Naive thymus-derived CD8-positive, alpha-beta T cell (primary cell): Measurements from ENCODE around the gene SPATA31C1. TPM values are rescaled to one million over a fixed set of nuclear protein-coding genes. Genes with fewer than 3 reads are reported as not detected.
"Not testable (repeated sequence)": the region's sequence is repeated elsewhere in the genome, so short reads cannot be mapped to it uniquely, and the experiment has no call there.

Experiments
- ATAC-seq, 2 donors: fragments of 150-1000 bp; cut with Tn5 transposase in 1 of 2; sonication (Bioruptor Pico), chemical (Tn5 transposase) in 1 of 2; 1 replicate in 1 of 2; 2 replicates in 1 of 2; pipeline ENCODE4 v1.10.0; 2021; ENCODE audit warnings: mild to moderate bottlenecking in 2 of 2, moderate library complexity in 2 of 2
- POLR2A ChIA-PET: fragments of 350-600 bp; sonication (Branson Sonifier 250); formaldehyde crosslinking; loops from one replicate; lab custom pipeline; 2021; ENCODE audit warnings: antibody characterized with exemption; lab: Charles Lee
- DNase-seq, 10 donors: peaks; one replicate each; pipeline versions ENCODE4 v3.0.0 to v3.0.0-alpha.2; 2020 to 2022
- H3K27ac Mint-ChIP-seq, 10 donors: one replicate each; pipeline ENCODE4 v1.8.0; 2020 to 2022; ENCODE audit warnings: mild to moderate bottlenecking in 10 of 10, mixed read lengths in 10 of 10, moderate library complexity in 4 of 10, inconsistent platforms in 1 of 10
- H3K27me3 Mint-ChIP-seq, 5 donors: one replicate each; pipeline ENCODE4 v1.8.0; 2021 to 2022; ENCODE audit warnings: mixed read lengths in 5 of 5
- H3K36me3 Mint-ChIP-seq, 3 donors: one replicate each; pipeline ENCODE4 v1.8.0; 2020 to 2022; ENCODE audit warnings: mixed read lengths in 3 of 3, mild to moderate bottlenecking in 2 of 3, inconsistent platforms in 1 of 3
- H3K4me1 Mint-ChIP-seq, 4 donors: one replicate each; pipeline ENCODE4 v1.8.0; 2021 to 2022; ENCODE audit warnings: mixed read lengths in 4 of 4
- H3K4me3 Mint-ChIP-seq, 10 donors: one replicate each; pipeline ENCODE4 v1.8.0; 2020 to 2022; ENCODE audit warnings: mild to moderate bottlenecking in 10 of 10, mixed read lengths in 10 of 10, moderate library complexity in 6 of 10, inconsistent platforms in 1 of 10
- H3K9me3 Mint-ChIP-seq, 9 donors: one replicate each; pipeline ENCODE4 v1.8.0; 2020 to 2022; ENCODE audit warnings: mixed read lengths in 9 of 9, mild to moderate bottlenecking in 3 of 9, inconsistent platforms in 1 of 9, moderate library complexity in 1 of 9
- polyA plus RNA-seq, 3 donors: library from polyadenylated mRNA; unstranded; fragments of 300-500 nt; fragmentation: Illumina TruSeq; gene quantifications; one replicate each; pipeline ENCODE4 v1.2.3, GENCODE V29; 2021
- total RNA-seq, 8 experiments: library from RNA in 2 of 8; stranded (reverse) in 2 of 8; gene quantifications; one replicate each; pipeline ENCODE4 v1.2.3 and lab custom pipeline; 2021 to 2026

SPATA31C1 gene
- total and polyA plus RNA-seq, 5 experiments from 2014 or later = not detected

DNA sequence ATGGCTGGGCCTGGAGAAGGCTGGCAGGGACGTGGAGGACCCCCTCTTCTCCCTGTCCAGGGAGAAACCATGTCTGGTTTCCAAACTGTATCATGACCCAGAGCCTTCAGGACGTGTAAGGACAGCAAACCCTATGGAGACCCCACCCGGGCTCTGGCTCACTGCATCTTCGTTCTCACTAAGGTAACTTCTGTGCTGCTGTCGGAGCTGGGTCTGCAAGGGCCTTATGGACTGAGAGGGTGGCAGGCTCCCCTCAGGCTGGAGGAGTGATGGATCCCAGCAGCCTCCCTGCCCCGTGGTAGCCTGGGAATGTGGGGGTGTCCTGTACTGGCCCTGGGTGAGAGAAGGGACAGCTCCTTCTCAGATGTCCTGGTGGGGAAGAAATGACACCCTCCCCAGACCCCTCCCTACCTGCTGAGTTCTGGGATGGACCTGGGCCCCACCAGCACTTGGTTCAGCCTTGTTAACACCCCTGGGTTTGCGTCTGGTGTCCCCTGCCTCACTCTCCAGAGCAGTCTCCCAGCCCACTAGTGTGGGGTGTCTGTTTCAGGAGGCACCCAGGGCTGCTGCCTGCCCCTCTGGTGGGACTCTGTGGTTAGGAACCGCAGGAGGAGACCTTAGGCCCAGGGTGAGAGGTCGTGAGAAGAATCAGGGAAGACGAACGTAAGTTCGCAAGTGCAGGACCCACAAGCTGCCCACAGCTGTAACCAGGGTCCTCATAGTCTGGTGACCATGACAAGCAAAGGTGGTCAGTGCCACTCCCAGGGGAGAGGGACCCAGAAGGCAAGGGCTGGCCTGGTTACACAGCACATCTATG is 28.5 kb upstream of the SPATA31C1 start:
- Mint-ChIP-seq H3K27me3 (peaks cover 0 to 11% (median 0%) of the 10 kb centered on the region in 5 donors), H3K36me3 (peaks cover 0 to 4% (median 0%) of the 10 kb centered on the region in 3 donors), H3K4me3 (no peak overlapping the region), H3K9me3 (peaks cover 0 to 12% (median under 1%) of the 10 kb centered on the region in 9 donors), H3K27ac (no peak overlapping the region), H3K4me1 (no peaks in the 10 kb centered on the region)
- DNase-seq (no peak), ATAC-seq (no peak)
- POLR2A ChIA-PET = no interaction called here

DNA sequence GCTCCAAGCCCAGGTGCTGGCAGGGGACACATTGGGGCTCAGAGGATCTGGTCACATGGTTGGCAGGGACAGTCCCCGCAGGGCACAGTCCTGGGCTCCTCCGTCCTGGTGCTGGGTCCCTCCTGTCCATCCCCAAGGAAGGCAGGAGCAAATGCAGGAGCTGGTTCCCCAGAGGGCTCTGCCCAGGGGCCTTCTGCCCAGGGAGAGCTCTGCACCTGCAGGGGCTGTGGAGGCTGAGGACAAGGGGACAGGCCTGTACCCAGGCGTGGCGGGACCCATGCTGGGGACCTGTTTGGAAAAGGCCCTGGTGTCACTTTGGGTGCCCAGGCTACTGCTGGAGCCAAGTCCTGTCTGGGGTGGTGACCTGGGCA is 27.9 kb upstream of the SPATA31C1 start:
- H3K27me3 Mint-ChIP-seq = peaks cover 0 to 9% (median 2%) of the 10 kb centered on the region in 5 donors
- ATAC-seq (no peak), DNase-seq (no peak)
- no peak overlapping the region for H3K27ac Mint-ChIP-seq
- H3K36me3 Mint-ChIP-seq = peaks cover 0 to 7% (median 0%) of the 10 kb centered on the region in 3 donors
- POLR2A ChIA-PET = no interaction called here
- no peak overlapping the region for H3K4me3 Mint-ChIP-seq
- H3K9me3 Mint-ChIP-seq = peaks cover 0 to 12% (median 2%) of the 10 kb centered on the region in 9 donors
- no peaks in the 10 kb centered on the region for H3K4me1 Mint-ChIP-seq

DNA sequence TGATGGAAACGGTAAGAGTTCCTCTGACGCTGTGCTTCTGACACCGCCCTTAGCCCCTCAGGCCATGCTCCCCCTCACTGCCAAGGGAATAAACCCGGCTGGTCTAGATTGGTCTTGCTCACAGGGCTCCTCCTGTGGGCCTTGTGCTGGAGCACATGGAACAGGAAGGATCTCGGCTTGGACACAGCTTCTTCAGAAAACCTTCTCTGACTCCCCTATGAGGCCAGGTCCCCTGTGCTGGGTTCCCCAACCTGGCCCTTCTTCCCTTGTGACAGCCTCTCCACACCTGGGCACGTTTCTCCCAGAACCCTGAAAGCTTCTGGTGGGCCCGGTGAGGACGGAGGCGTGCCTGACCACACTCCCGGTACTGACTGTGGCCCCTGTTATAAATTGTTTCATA is 26.9 kb upstream of the SPATA31C1 start:
- Mint-ChIP-seq H3K4me1 (no peaks in the 10 kb centered on the region), H3K9me3 (peaks cover 0 to 12% (median 2%) of the 10 kb centered on the region in 9 donors), H3K27me3 (peaks cover 0 to 9% (median 4%) of the 10 kb centered on the region in 5 donors), H3K36me3 (peaks cover 0 to 10% (median 0%) of the 10 kb centered on the region in 3 donors), H3K4me3 (no peak overlapping the region), H3K27ac (no peak overlapping the region)
- POLR2A ChIA-PET = no interaction called here
- no peak for ATAC-seq
- no peak for DNase-seq

DNA sequence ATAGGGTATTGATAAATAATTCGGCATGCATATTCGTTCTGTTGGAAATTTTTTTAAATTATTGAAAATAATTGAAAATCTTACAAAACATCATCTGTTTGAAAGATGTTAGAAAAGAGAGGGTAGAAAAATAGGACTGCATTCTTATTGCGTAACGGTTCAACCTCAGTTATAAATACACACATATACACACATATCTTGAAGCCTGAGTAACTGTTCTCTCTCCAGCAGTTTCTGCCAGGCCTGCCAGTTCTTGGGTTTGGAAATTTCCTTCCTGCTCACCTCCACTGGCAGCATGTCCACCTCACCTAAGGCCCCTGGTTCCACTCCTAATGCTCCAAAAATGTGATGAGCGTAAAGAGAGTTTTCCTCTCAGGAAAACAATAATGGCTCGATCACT is 26.0 kb upstream of the SPATA31C1 start:
- POLR2A ChIA-PET = no interaction called here
- Mint-ChIP-seq H3K27me3 (peaks cover 3 to 15% (median 8%) of the 10 kb centered on the region in 5 donors), H3K27ac (no peak overlapping the region), H3K4me1 (no peaks in the 10 kb centered on the region), H3K4me3 (no peak overlapping the region), H3K9me3 (peaks cover 0 to 12% (median 2%) of the 10 kb centered on the region in 9 donors), H3K36me3 (peaks cover 0 to 10% (median 0%) of the 10 kb centered on the region in 3 donors)
- DNase-seq (no peak), ATAC-seq (no peak)

DNA sequence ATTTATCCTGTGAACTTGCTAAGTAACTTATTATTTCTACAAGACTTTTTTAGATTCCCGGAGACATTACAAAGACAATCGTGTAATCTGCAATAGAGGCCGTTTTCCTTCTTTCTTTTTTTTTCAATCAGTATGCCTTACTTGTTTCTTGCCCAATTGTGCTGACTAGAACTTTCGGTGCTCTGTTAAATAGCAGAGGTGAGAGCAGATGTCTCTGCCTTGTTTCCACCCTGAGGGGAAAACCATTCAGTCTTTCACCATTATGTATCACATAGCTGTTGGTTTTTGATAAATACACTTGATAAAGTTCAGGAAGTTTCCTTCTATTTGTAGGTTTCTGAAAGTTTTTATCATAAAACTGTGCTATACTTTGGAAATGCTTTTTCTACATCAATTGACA is 24.8 kb upstream of the SPATA31C1 start:
- Mint-ChIP-seq H3K27me3 (peaks cover 5 to 17% (median 11%) of the 10 kb centered on the region in 5 donors), H3K27ac (no peak overlapping the region), H3K9me3 (peaks cover 2 to 19% (median 7%) of the 10 kb centered on the region in 9 donors), H3K4me3 (no peak overlapping the region), H3K4me1 (no peaks in the 10 kb centered on the region), H3K36me3 (peaks cover 0 to 20% (median 0%) of the 10 kb centered on the region in 3 donors)
- DNase-seq (no peak), ATAC-seq (no peak)
- POLR2A ChIA-PET = no interaction called here

DNA sequence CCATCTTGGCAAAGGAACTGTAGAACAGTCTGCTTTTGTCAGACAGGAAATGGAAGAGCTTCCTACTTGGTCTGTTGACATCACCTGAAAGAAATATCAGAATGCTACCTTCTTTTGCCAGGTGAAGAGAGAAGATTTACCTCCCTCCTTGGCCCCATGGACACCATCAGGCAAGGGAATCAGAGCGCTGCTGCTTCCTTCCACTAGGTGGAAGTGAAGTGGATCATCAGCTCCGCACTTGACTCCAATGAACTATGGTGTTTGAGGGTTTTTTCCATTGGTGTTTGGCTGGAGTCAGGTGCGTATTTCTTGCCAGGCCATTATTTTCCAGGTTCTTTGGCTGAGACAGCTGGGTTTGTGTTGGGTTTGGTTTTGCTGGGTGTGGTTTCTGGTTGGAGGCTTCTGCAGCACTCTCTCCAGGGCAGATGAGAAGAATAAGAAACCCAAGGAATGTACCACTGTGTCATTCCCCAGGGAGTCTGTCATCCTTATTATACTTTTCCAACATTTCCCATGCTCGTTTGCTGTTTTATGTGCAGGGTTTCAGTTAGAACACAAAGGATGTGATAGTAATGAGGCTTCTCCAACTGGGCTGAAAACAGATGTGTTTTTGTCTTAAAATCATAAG is 22.6 kb upstream of the SPATA31C1 start:
- no peak for DNase-seq
- ATAC-seq = no peak
- Mint-ChIP-seq H3K27ac (no peak overlapping the region), H3K9me3 (peaks cover 2 to 28% (median 12%) of the 10 kb centered on the region in 9 donors), H3K27me3 (peaks cover 7 to 37% (median 20%) of the 10 kb centered on the region in 5 donors), H3K4me1 (no peaks in the 10 kb centered on the region), H3K36me3 (peaks cover 0 to 24% (median 0%) of the 10 kb centered on the region in 3 donors), H3K4me3 (no peak overlapping the region)
- POLR2A ChIA-PET = no interaction called here

DNA sequence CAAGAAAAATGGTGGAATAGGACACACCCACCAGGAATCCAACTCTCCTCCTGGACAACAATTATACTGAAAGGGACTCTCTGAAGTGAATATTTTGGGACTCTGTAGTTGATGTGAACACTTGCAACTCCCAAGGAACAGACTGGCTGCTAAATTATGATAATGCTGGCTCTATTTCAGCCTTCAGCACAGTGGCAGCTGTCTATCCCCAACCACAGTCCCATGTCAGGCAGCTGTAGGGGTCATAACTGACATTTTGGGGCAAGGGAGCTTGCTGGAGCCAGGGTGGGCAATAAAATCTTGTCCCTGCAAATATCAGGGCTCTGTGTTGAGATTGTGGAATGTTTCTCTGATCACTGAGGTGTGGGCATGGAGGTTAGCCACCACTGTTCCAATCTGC is 20.9 kb upstream of the SPATA31C1 start:
- Mint-ChIP-seq H3K27ac (no peak overlapping the region), H3K27me3 (peaks cover 7 to 37% (median 24%) of the 10 kb centered on the region in 5 donors)
- POLR2A ChIA-PET = no interaction called here

DNA sequence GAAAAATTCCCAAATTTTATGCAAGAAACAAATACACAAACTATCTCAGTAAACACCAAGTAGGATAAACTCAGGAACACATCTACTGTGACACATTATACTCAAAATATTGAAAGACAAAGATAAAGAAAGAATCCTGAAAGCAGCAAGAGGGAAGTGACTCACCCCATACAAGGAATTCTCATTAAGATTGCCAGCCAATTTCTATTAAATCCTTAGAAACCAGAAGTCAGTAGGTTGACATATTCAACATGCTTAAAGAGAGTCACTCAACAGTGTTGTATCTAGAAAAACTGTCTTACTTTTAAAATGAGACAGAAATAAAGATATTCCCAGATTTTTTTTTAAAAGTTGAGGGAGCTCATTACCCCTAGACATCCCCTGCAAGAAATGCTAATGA is 19.6 kb upstream of the SPATA31C1 start:
- Mint-ChIP-seq H3K9me3 (peaks cover 4 to 58% (median 24%) of the 10 kb centered on the region in 9 donors), H3K4me1 (no peaks in the 10 kb centered on the region)

More for the DNA sequence above, 20.9 kb upstream of the SPATA31C1 start:
- Mint-ChIP-seq H3K4me3 (no peak overlapping the region), H3K9me3 (peaks cover 4 to 46% (median 20%) of the 10 kb centered on the region in 9 donors), H3K36me3 (peaks cover 0 to 33% (median 0%) of the 10 kb centered on the region in 3 donors), H3K4me1 (no peaks in the 10 kb centered on the region)
- no peak for ATAC-seq
- DNase-seq = no peak

DNA sequence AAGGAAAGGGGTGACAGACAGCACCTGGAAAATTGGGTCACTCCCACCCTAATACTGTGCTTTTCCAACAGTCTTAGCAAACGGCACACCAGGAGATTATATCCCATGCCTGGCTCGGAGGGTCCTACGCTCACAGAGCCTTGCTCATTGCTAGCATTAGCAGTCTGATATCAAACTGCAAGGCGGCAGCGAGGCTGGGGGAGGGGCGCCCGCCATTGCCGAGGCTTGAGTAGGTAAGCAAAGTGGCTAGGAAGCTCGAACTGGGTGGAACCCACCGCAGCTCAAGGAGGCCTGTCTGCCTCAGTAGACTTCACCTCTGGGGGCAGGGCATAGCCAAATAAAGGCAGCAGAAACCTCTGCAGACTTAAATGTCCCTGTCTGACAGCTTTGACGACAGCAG is 15.4 kb upstream of the SPATA31C1 start:
- Mint-ChIP-seq H3K36me3 (peaks cover 4 to 33% (median 4%) of the 10 kb centered on the region in 3 donors), H3K27me3 (peaks cover 5 to 54% (median 24%) of the 10 kb centered on the region in 5 donors), H3K9me3 (peaks cover 6 to 71% (median 33%) of the 10 kb centered on the region in 9 donors), H3K27ac (peak overlapping the region in 1 of 10 donors; percentile 18)
- H3K4me1 Mint-ChIP-seq, POLR2A ChIA-PET, H3K4me3 Mint-ChIP-seq, DNase-seq, ATAC-seq: not testable (repeated sequence)

More for the DNA sequence above, 19.6 kb upstream of the SPATA31C1 start:
- no peak overlapping the region for H3K27ac Mint-ChIP-seq
- H3K27me3 Mint-ChIP-seq = peaks cover 7 to 40% (median 25%) of the 10 kb centered on the region in 5 donors
- H3K4me3 Mint-ChIP-seq = no peak overlapping the region
- no peak for ATAC-seq
- peaks cover 0 to 38% (median 0%) of the 10 kb centered on the region in 3 donors for H3K36me3 Mint-ChIP-seq
- POLR2A ChIA-PET = no interaction called here
- no peak for DNase-seq

DNA sequence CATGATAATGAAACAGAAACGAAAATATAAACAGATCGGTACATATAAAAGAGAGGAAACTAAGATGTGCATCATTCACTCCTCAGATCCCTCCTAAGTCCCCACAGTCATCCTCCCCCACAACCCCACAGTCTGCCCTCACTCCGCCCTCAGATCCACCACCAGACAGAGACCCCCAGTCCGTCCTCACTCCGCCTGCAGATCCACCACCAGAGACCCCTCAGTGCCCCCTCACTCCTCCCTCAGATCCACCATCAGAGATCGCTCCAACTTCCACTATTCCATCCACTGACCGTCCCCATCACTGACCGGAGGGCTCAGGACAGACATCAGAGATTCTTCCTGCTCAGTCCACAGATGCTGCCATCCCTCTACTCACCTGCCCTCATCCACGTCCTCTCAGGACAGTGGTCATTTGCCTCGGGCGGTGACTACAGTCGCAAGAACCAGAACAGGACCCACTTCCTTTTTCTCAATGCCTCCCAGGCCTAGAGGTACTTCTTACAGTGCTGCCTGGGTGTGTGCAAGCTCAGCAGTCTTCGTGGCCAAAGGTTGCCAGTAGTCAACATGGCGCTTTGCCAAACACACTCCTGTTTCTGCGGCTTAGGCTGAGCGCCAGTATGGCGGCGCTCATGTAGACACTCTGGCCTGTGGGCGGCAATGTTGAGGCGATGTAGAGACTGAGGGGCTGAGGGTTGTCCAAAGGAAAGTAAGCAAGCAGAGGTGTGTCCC is 8.3 kb upstream of the SPATA31C1 start:
- peaks cover 0 to 18% (median 8%) of the 10 kb centered on the region in 5 donors for H3K27me3 Mint-ChIP-seq
- ATAC-seq = no peak
- no peak overlapping the region for H3K4me3 Mint-ChIP-seq
- POLR2A ChIA-PET = no interaction called here
- peak overlapping the region in 1 of 10 donors; percentile 24 for H3K27ac Mint-ChIP-seq
- H3K9me3 Mint-ChIP-seq = peaks cover 0 to 17% (median 3%) of the 10 kb centered on the region in 9 donors
- H3K36me3 Mint-ChIP-seq = no peaks in the 10 kb centered on the region
- peaks cover 0 to 2% (median 0%) of the 10 kb centered on the region in 4 donors for H3K4me1 Mint-ChIP-seq
- DNase-seq = no peak

DNA sequence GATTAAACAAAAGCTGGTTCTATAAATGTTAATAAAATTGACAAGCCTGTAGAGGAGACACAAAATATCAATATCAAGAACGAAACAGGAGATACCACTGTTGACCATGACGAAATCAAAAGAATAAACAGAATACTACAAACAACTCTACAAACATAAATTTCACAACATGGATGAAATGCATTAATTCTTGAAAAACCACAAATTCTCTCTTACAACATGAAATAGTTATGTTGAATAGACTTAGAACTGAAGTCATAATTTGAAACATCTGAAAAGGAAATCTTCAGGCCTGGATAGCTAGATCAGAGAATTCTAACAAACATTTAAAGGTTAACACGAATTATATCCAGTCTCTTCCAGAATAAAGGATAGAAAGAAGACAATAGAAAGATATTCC is 6.9 kb upstream of the SPATA31C1 start:
- Mint-ChIP-seq H3K27ac (no peak overlapping the region), H3K36me3 (no peaks in the 10 kb centered on the region), H3K4me3 (no peak overlapping the region), H3K9me3 (peaks cover 0 to 5% (median 0%) of the 10 kb centered on the region in 9 donors), H3K4me1 (peaks cover 0 to 2% (median 0%) of the 10 kb centered on the region in 4 donors), H3K27me3 (peaks cover 0 to 8% (median 7%) of the 10 kb centered on the region in 5 donors)
- ATAC-seq (no peak), DNase-seq (no peak)
- POLR2A ChIA-PET = no interaction called here

DNA sequence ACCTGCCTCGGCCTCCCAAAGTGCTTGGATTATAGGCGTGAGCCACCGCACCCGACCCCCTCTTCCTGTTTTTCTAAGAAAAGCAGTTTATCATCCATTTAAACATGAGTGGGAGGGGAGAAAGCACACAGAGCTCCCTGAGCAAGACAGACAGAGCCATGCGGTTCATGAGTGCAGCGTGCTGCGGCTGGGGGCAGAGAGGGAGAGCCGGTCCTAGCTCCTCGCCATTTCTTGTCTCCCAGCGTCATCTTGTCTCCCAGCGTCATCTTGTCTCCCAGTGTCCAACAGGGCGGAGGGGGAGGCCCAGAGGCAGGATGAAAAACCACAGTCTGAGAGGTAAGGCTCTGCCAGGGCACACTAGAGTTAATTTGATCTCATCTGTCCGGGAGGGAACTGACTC is 1.3 kb downstream of the SPATA31C1 start:
- H3K27me3 Mint-ChIP-seq, H3K36me3 Mint-ChIP-seq, DNase-seq, POLR2A ChIA-PET, H3K9me3 Mint-ChIP-seq, H3K4me1 Mint-ChIP-seq, ATAC-seq, H3K4me3 Mint-ChIP-seq, H3K27ac Mint-ChIP-seq: not testable (repeated sequence)
